ENCODE results near the gene KRTAP10-1. TPM values are rescaled to one million over a fixed set of nuclear protein-coding genes. Genes with fewer than 3 reads are reported as not detected.

Gene KRTAP10-1
- total RNA-seq, 1 donor from 2014 or later = not detected

DNA sequence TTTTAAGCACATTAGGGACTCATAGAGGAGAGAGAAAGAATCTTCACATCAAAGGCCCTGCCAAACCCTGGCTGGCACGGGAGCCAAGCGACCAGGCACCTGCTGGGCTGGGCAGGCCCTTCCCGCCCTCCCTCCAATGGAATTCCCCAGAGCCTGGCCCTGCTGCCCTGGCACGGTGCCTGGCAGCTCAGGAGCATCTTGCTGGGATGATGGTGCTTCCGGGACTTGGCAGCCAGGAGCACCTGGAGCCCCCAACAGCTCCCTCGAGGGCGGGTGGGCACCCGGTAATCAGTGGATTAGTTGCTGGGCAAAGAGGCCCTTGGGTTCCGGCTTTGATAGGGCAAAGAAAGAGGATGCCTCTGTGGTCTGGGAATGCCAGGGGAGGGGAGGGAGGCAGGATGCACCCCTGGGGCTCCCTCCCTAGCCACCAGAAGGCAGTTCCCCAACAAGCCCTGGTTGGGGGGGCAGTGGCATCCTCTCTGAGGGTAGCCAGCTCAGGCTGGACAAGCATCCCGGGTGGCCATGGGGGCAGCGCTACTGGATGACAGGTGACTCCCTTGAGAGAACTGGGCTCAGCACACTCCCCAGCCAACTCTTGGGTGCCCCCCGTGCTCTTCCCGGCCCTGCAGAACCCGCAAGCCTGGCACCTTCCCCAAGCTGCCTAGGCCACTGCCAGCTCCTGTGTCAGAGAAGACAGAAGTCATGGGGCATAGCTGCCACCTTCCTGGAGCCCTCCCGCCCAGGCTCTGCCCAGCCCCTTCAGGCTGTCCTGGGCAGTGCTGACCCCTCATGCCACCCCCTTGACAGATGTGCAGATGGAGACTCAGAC lies 26.4 kb downstream of the KRTAP10-1 start:
- no peak overlapping the region for H3K4me3 ChIP-seq (ENCODE audit: low read depth, low read length)
- DNase-seq (ENCODE audit: low read depth) (no peak), FAIRE-seq (no peak)
- no peaks in the 10 kb centered on the region for H3K27me3 ChIP-seq (ENCODE audit: control insufficient read depth, insufficient read depth, low read length)
- H3K36me3 ChIP-seq (ENCODE audit: control insufficient read depth, insufficient read depth, low read length) = no peaks in the 10 kb centered on the region
- TF ChIP-seq, protein P1, sequence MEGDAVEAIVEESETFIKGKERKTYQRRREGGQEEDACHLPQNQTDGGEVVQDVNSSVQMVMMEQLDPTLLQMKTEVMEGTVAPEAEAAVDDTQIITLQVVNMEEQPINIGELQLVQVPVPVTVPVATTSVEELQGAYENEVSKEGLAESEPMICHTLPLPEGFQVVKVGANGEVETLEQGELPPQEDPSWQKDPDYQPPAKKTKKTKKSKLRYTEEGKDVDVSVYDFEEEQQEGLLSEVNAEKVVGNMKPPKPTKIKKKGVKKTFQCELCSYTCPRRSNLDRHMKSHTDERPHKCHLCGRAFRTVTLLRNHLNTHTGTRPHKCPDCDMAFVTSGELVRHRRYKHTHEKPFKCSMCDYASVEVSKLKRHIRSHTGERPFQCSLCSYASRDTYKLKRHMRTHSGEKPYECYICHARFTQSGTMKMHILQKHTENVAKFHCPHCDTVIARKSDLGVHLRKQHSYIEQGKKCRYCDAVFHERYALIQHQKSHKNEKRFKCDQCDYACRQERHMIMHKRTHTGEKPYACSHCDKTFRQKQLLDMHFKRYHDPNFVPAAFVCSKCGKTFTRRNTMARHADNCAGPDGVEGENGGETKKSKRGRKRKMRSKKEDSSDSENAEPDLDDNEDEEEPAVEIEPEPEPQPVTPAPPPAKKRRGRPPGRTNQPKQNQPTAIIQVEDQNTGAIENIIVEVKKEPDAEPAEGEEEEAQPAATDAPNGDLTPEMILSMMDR (IDR thresholded peaks at IDR 0.05; ENCODE audit: insufficient read depth, low read length, severe bottlenecking) = no peak

DNA sequence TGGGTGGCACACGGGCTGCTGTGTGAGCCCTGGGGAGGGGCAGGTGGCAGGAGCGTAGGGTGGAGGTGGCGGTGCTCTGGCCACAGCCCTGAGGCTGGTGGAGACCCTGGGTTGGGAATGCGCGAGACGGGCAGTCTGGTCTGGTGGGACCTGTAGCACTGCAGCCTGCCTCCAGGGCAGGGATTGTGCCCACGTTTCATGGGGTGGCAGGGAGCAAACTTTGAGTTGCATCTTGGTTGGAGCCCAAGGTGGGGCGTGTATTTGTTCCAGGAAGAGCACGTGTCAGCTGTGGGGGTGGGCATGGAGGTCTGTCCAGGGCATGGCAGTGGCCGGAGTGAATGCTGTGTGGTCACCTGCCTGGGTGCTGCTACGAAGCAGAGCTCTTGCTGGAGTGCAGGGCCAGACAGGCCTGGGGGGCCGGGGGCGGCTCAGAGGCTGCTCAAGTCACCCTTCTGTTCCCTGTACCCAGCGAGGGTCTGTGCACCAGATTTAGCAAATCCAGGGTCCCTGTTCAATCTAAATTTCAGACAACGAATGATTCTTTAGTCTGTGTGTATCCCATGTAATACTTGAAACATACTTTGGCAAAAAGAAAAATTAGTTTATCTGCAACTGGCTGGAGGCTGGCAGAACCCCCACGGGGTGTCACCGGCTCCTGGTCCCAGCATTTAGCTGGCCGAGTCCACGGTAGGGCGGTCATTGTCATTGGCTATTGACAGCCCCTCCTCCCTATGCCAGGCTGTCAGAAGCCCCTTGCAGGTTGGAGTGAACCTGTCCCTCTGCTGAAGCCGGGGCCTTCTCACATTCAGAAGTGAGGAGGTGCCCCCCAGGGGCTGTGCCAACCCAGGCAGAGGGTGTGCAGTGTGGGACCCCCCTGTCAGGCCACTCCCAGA lies 27.3 kb downstream of the KRTAP10-1 start:
- no peak for FAIRE-seq
- TF ChIP-seq, protein P1 (IDR thresholded peaks at IDR 0.05; ENCODE audit: insufficient read depth, low read length, severe bottlenecking) = no peak
- Histone ChIP-seq H3K27me3 (ENCODE audit: control insufficient read depth, insufficient read depth, low read length) (no peaks in the 10 kb centered on the region), H3K36me3 (ENCODE audit: control insufficient read depth, insufficient read depth, low read length) (no peaks in the 10 kb centered on the region), H3K4me3 (ENCODE audit: low read depth, low read length) (no peak overlapping the region)
- no peak for DNase-seq (ENCODE audit: low read depth)

DNA sequence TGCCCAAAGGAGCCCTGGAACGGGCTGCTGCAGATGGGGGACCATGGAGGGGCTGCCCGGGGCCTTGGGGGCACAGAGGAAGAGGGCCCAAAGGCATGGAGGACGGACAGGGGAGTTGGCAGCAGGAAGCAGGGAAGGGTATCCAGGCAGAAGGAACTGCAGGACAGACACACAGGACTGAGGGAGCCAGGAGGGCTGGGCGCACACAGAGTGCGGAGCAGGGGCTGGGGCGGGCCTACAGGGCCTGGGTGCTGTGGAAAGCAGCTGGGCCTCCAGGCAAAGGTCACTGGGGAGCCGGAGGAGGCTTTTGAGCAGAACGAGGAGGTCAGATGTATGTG lies 28.1 kb downstream of the KRTAP10-1 start:
- H3K4me3 ChIP-seq (ENCODE audit: low read depth, low read length) = no peak overlapping the region
- FAIRE-seq (no peak), DNase-seq (ENCODE audit: low read depth) (no peak)
- TF ChIP-seq, protein P1 (IDR thresholded peaks at IDR 0.05; ENCODE audit: insufficient read depth, low read length, severe bottlenecking) = no peak
- H3K36me3 ChIP-seq (ENCODE audit: control insufficient read depth, insufficient read depth, low read length) = no peaks in the 10 kb centered on the region
- no peaks in the 10 kb centered on the region for H3K27me3 ChIP-seq (ENCODE audit: control insufficient read depth, insufficient read depth, low read length)

DNA sequence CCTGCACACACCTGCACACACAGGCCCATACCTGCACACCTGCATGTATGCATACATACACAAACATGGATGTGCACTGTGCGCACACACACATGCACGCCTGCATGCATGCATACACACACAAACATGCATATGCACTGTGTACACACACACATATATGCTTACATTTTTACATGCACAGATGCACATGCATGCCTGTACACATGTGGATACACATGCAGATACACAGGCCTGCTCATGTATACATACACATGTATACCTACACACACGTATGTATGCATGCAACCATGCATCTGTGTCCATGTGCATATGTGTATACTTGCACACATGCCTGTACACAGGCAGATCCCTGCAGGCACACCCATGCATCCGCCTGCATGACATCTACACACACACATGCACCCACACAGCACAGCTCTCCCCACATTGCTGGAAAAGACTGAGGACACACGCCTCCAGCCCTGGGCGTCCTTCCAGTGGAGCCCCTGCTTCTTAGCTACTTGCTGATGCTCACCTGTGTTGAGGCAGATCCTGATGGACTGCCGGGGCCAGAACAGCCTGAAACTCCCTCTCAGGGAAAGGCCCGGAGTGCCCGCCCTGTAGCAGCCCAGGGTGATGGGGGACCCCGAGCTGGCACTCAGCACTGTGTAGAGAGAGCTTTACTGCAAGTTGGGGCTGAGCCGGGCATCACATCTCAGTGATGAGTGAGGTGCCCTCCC lies 28.6 kb downstream of the KRTAP10-1 start:
- Histone ChIP-seq H3K36me3 (ENCODE audit: control insufficient read depth, insufficient read depth, low read length) (no peaks in the 10 kb centered on the region), H3K27me3 (ENCODE audit: control insufficient read depth, insufficient read depth, low read length) (no peaks in the 10 kb centered on the region), H3K4me3 (ENCODE audit: low read depth, low read length) (no peak overlapping the region)
- TF ChIP-seq, protein P1 (IDR thresholded peaks at IDR 0.05; ENCODE audit: insufficient read depth, low read length, severe bottlenecking) = no peak
- peak; percentile 86 for FAIRE-seq
- peak; percentile 16 for DNase-seq (ENCODE audit: low read depth)

DNA sequence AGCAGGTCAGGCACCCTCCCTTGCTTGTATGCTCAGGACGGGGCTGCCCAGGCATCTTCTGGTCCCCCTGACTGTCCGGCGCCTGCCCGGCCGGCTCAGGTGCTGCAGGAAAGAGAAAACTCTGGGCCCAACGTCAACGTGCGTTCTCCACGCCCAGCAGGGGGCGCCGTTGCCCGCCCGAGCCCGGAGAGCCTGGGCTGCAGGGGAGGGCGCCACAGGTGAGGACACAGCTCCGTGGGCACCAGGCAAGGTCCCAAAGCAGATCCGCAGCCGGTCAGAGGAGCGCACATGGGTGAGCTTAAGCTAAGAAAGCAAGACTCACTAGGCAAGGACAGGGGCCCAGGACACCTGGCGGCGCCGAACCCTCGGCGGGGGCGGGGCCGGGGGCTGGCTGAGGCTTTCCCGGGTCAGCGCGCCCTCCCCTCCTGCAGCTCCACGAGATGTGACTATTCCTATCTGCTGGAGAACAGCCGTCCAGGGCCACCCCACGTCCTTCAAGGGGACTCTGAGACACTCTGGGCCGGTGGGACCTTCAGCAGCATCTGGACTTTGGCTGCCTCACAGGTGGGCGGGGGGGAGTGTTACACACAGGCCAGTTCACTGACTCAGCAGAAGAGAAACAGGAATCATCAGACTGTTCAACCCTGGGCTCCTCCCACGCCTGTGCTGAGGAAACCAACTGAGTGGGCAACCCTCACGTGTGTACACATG lies 29.3 kb downstream of the KRTAP10-1 start:
- H3K27me3 ChIP-seq (ENCODE audit: control insufficient read depth, insufficient read depth, low read length) = no peaks in the 10 kb centered on the region
- DNase-seq (ENCODE audit: low read depth) (no peak), FAIRE-seq (no peak)
- H3K36me3 ChIP-seq (ENCODE audit: control insufficient read depth, insufficient read depth, low read length) = no peaks in the 10 kb centered on the region
- TF ChIP-seq, protein P1 (IDR thresholded peaks at IDR 0.05; ENCODE audit: insufficient read depth, low read length, severe bottlenecking) = peak; percentile 71
- H3K4me3 ChIP-seq (ENCODE audit: low read depth, low read length) = peak overlapping the region; percentile 8
